Duodenal mucosa (tissue), 2 donors: ENCODE data around the gene IGSF5.

ENCODE experiments used
- H3K27ac ChIP-seq: one replicate; pipeline ENCODE4 v1.7.0; 2013; ENCODE audit warnings: low read depth, low read length
- H3K27me3 ChIP-seq, 2 donors: one replicate each; pipeline ENCODE4 v1.7.0; 2013; ENCODE audit warnings: low read length in 2 of 2, control low read depth in 1 of 2; ENCODE audit not compliant: insufficient read depth in 2 of 2, control insufficient read depth in 1 of 2
- H3K36me3 ChIP-seq, 2 donors: one replicate each; pipeline ENCODE4 v1.7.0; 2013; ENCODE audit warnings: low read length in 2 of 2, control low read depth in 1 of 2; ENCODE audit not compliant: insufficient read depth in 2 of 2, control insufficient read depth in 1 of 2
- H3K4me1 ChIP-seq, 2 donors: one replicate each; pipeline ENCODE4 v1.7.0; 2013; ENCODE audit warnings: low read length in 2 of 2, control low read depth in 1 of 2; ENCODE audit not compliant: insufficient read depth in 2 of 2, control insufficient read depth in 1 of 2
- H3K4me3 ChIP-seq, 2 donors: one replicate each; pipeline ENCODE4 v1.7.0; 2013; ENCODE audit warnings: low read length in 2 of 2, low read depth in 1 of 2
- H3K9ac ChIP-seq, 2 donors: one replicate each; pipeline ENCODE4 v1.7.0; 2013; ENCODE audit warnings: low read length in 2 of 2, low read depth in 1 of 2
- H3K9me3 ChIP-seq, 2 donors: one replicate each; pipeline ENCODE4 v1.7.0; 2013; ENCODE audit warnings: low read length in 2 of 2, control low read depth in 1 of 2; ENCODE audit not compliant: control insufficient read depth in 1 of 2

IGSF5 gene

GRCh38 chr21:39807738-39808137 lies 62.8 kb downstream of the IGSF5 start:
- Histone ChIP-seq H3K36me3 (no peaks in the 10 kb centered on the region), H3K4me3 (no peak overlapping the region), H3K27ac (no peak overlapping the region), H3K4me1 (no peaks in the 10 kb centered on the region), H3K9me3 (no peaks in the 10 kb centered on the region), H3K27me3 (no peaks in the 10 kb centered on the region), H3K9ac (no peak overlapping the region)

DNA sequence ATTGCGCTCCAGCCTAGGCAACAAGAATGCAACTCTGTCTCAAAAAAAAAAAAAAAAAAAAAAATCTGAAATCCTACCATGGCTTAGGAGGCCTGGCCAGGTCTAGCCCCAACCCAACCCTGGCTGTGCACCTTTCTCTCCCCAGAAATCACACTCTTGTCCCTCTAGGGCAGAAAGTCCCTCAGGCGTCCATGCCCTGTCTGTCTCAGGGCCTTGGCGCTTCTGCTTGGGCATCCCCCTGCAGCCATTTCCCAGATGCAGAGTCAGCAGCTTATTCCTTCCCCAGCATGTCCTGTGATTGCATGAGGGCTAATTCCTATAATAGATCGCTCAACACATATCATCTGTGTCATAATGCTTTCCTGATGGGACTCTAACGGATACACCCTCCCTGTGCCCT lies 65.0 kb downstream of the IGSF5 start:
- Histone ChIP-seq H3K4me3 (no peak overlapping the region), H3K9me3 (no peaks in the 10 kb centered on the region), H3K27ac (no peak overlapping the region), H3K9ac (no peak overlapping the region), H3K27me3 (no peaks in the 10 kb centered on the region), H3K36me3 (no peaks in the 10 kb centered on the region), H3K4me1 (no peaks in the 10 kb centered on the region)

DNA sequence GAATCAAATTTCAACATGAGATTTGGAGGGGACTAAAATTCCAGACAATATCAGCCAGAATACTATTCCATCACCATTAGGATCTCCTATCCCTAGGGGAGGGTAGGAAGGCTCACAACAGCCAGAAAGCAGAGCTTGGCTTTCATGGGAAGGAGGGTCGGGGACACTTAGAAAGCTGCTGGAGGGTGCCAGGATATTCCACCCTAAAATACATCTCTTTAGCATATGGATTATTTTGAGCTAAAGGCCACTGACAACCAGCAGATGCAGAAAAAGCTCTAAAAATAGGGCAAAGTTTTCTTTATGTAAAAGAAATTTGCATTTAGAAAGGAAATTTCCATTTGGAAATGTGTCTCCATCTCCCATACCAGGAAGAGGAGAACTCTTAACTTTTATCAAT lies 68.0 kb downstream of the IGSF5 start:
- H3K4me1 ChIP-seq: no peaks in the 10 kb centered on the region
- no peak overlapping the region for H3K27ac ChIP-seq
- no peak overlapping the region for H3K4me3 ChIP-seq
- no peak overlapping the region for H3K9ac ChIP-seq
- no peaks in the 10 kb centered on the region for H3K9me3 ChIP-seq
- no peaks in the 10 kb centered on the region for H3K36me3 ChIP-seq
- no peaks in the 10 kb centered on the region for H3K27me3 ChIP-seq

DNA sequence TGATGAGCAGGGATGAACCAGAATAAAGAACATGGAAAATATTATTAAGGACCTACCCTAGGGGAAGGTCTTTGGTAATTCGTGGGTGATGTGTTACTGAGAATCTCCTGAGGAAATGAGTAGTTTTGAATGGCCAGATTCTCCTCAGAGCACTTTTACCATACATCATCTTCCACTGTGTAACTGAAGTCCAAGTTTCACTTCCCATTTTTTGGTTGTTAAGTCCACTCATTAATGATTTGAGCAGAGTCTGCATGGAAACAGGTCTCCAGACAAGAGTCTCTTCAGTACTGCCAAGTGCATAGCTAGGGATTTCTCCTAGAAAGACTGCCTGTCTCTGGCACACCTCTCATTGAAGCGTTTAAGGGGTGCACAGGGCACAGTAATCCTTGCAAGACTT lies 73.6 kb downstream of the IGSF5 start:
- no peaks in the 10 kb centered on the region for H3K27me3 ChIP-seq
- no peaks in the 10 kb centered on the region for H3K4me1 ChIP-seq
- no peak overlapping the region for H3K4me3 ChIP-seq
- H3K27ac ChIP-seq: no peak overlapping the region
- H3K9me3 ChIP-seq: no peaks in the 10 kb centered on the region
- H3K36me3 ChIP-seq: no peaks in the 10 kb centered on the region
- no peak overlapping the region for H3K9ac ChIP-seq

DNA sequence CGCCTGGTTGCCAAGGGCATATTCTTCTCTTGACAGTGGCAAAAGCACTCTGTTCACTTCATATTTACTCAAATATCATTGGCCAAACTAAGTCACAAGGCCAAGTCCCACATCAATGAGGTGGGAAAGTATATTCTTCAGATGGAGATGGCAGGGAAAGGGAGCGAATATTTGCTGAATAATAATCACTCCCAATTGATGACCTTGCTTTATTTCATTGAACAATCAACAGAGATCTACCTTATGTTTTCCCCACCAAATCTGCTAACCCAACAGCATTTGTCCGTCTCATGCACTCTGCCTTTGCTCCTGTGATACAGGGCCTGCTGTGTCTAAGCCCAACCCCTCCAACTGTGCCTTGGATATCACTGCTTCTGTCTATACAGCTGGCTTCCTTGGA lies 77.1 kb downstream of the IGSF5 start:
- no peaks in the 10 kb centered on the region for H3K36me3 ChIP-seq

DNA sequence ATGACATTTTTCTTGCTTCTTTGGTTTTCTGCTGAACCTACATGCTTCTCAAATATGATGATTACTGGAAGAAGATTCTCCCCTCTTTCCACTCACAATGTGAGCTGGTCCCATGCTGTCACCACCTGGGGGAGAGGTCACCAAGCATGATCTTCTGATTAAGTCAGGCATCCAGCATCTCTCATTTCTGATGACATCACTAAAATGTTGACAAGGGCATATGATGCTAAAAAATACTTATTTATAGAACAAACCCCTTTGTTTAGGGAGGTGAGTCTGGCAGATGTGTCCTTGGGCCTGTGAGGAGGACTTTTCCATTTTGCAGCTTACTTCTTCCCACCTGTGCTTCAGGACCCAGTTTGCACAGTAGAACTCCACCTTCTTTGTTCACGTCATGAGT lies 80.3 kb downstream of the IGSF5 start:
- Histone ChIP-seq H3K9ac (no peak overlapping the region), H3K9me3 (no peaks in the 10 kb centered on the region), H3K27ac (no peak overlapping the region), H3K4me3 (no peak overlapping the region), H3K36me3 (no peaks in the 10 kb centered on the region), H3K4me1 (no peaks in the 10 kb centered on the region), H3K27me3 (no peaks in the 10 kb centered on the region)

More for the DNA sequence above, 77.1 kb downstream of the IGSF5 start:
- H3K4me3 ChIP-seq: no peak overlapping the region
- H3K9ac ChIP-seq: no peak overlapping the region
- H3K27ac ChIP-seq: no peak overlapping the region
- no peaks in the 10 kb centered on the region for H3K9me3 ChIP-seq
- no peaks in the 10 kb centered on the region for H3K27me3 ChIP-seq
- no peaks in the 10 kb centered on the region for H3K4me1 ChIP-seq

DNA sequence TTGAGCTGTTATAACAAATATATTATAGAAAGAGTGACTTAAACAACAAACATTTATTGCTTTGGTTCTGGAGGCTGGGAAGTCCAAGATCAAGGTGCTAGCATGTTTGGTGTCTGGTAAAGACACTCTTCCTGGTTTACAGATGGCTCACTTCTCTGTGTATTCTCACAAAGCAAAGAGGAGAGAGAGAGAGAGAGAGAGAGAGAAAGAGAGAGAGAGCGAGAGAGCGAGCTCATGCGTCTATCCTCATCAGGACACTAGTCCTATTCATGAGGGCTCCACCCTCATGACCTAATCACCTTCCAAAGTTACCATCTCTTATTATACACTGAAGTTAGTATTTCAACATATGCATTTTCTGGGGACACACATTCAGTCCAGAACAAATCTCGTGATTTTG lies 89.6 kb downstream of the IGSF5 start:
- no peaks in the 10 kb centered on the region for H3K36me3 ChIP-seq
- H3K4me1 ChIP-seq: no peaks in the 10 kb centered on the region
- no peaks in the 10 kb centered on the region for H3K9me3 ChIP-seq
- H3K27ac ChIP-seq: no peak overlapping the region
- no peaks in the 10 kb centered on the region for H3K27me3 ChIP-seq
- H3K9ac ChIP-seq: no peak overlapping the region
- no peak overlapping the region for H3K4me3 ChIP-seq

DNA sequence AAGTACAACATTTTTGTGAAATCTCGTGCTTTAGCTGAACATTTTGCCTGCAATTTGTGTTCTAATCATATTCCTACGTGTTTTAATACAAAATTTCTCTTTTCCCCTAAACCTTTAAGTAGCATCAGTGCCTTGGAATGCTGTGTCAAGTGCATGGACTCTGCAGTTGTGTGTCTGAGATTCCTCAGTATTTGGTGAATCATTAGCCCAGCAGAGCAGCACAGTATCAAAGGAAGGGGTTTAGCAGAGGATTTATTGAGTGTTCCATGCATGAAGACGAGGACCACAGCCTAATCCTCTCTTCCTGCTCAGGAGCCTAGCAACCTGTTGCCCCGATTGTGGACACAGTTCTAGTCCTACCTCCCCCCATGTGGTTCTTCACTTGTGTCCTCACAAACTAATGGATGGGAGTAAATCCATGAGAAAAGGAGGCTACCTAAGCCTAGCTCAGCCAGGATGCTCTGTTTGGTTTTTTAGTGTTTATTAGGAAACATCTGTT lies 92.9 kb downstream of the IGSF5 start:
- no peaks in the 10 kb centered on the region for H3K36me3 ChIP-seq
- no peak overlapping the region for H3K9ac ChIP-seq
- H3K4me1 ChIP-seq: no peaks in the 10 kb centered on the region
- no peak overlapping the region for H3K27ac ChIP-seq
- H3K4me3 ChIP-seq: no peak overlapping the region
- H3K27me3 ChIP-seq: no peaks in the 10 kb centered on the region
- H3K9me3 ChIP-seq: no peaks in the 10 kb centered on the region

DNA sequence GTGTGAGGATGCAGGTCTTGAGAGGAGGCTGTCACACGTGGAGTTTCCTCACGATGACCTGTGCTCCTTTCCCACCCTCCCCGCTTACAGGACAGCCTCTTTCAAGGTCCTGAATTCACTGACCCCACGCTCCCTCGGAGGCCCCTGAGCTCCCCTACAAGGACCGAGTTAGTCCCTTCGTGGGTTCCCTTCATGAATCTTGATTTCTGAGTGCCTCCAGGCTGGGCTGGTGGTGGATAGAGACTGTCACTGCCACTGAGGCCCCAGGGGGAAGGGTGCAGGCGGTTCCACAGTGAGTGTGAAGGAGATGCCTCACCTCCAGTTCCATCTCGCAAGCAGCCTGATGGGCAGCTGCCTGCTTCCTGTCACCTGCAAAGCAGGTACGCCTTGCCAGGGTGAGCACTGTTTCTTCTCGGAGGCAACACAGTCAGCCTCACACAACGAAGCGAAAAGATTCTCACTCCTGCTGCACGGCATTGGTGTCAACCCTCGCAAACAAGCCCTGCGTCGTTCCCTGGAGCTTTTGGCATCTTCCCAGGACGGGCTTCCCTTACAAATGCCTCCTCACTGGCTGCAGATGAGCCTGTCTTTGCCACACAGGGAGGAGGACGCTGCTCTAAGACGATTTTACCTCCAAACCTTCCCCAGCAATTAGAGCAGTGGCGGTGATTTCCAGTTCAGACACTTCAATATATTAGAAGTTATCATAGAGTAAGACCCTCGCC lies 95.6 kb downstream of the IGSF5 start:
- no peak overlapping the region for H3K4me3 ChIP-seq
- H3K4me1 ChIP-seq: no peaks in the 10 kb centered on the region
- no peaks in the 10 kb centered on the region for H3K9me3 ChIP-seq
- H3K9ac ChIP-seq: no peak overlapping the region
- H3K27ac ChIP-seq: no peak overlapping the region
- H3K36me3 ChIP-seq: no peaks in the 10 kb centered on the region
- no peaks in the 10 kb centered on the region for H3K27me3 ChIP-seq

GRCh38 chr21:39842741-39843459 lies 97.9 kb downstream of the IGSF5 start:
- no peaks in the 10 kb centered on the region for H3K9me3 ChIP-seq
- H3K4me1 ChIP-seq: no peaks in the 10 kb centered on the region
- H3K9ac ChIP-seq: no peak overlapping the region
- H3K36me3 ChIP-seq: no peaks in the 10 kb centered on the region
- no peak overlapping the region for H3K27ac ChIP-seq
- no peaks in the 10 kb centered on the region for H3K27me3 ChIP-seq
- H3K4me3 ChIP-seq: no peak overlapping the region
